ENCODE measurements around the gene SDCBP2.

- TF ChIP-seq CTCF (IDR thresholded peaks at IDR 0.05 in 4 of 5, conservative IDR thresholded peaks at IDR 0.05 in 1 of 5) (no peak), POLR2A (IDR thresholded peaks at IDR 0.05) (no peak)
Observed at GRCh38 chr20:1376007-1376406, 47.1 kb upstream of the SDCBP2 start.
